ENCODE data around the gene TOLLIP.
"Not testable (repeated sequence)": the region's sequence is repeated elsewhere in the genome, so short reads cannot be mapped to it uniquely, and the experiment has no call there.

Gene TOLLIP

GRCh38 chr11:1258401-1259075 is 50.9 kb downstream of the TOLLIP start:
- H3K4me1 Mint-ChIP-seq (ENCODE audit: low read depth) = peaks cover 15% of the 10 kb centered on the region
- H3K4me3 Mint-ChIP-seq = no peak overlapping the region

GRCh38 chr11:1257916-1258315 is 51.5 kb downstream of the TOLLIP start:
- H3K36me3 Mint-ChIP-seq (ENCODE audit: low read depth) = no peaks in the 10 kb centered on the region
- H3K4me3 Mint-ChIP-seq = no peak overlapping the region
- H3K27me3 Mint-ChIP-seq = no peaks in the 10 kb centered on the region
- intact Hi-C loops (cut with micrococcal nuclease) = no loop called here
- peaks cover 12% of the 10 kb centered on the region for H3K4me1 Mint-ChIP-seq (ENCODE audit: low read depth)
- H3K27ac Mint-ChIP-seq = no peak overlapping the region
- H3K9me3 Mint-ChIP-seq = no peaks in the 10 kb centered on the region

More at GRCh38 chr11:1258401-1259075, 50.9 kb downstream of the TOLLIP start:
- Mint-ChIP-seq H3K36me3 (ENCODE audit: low read depth) (no peaks in the 10 kb centered on the region), H3K27me3 (no peaks in the 10 kb centered on the region), H3K9me3 (no peaks in the 10 kb centered on the region), H3K27ac (no peak overlapping the region)
- intact Hi-C loops (cut with micrococcal nuclease) = no loop called here

GRCh38 chr11:1257366-1257765 is 52.1 kb downstream of the TOLLIP start:
- Mint-ChIP-seq H3K27me3 (no peaks in the 10 kb centered on the region), H3K4me3 (no peak overlapping the region), H3K27ac (no peak overlapping the region), H3K9me3 (peaks cover 1% of the 10 kb centered on the region), H3K4me1 (ENCODE audit: low read depth) (peaks cover 6% of the 10 kb centered on the region), H3K36me3 (ENCODE audit: low read depth) (no peaks in the 10 kb centered on the region)
- intact Hi-C loops (cut with micrococcal nuclease) = no loop called here

- no peak overlapping the region for H3K27ac Mint-ChIP-seq
- peaks cover 10% of the 10 kb centered on the region for H3K9me3 Mint-ChIP-seq
- no peaks in the 10 kb centered on the region for H3K36me3 Mint-ChIP-seq (ENCODE audit: low read depth)
- H3K27me3 Mint-ChIP-seq = no peaks in the 10 kb centered on the region
- no peaks in the 10 kb centered on the region for H3K4me1 Mint-ChIP-seq (ENCODE audit: low read depth)
- no peak overlapping the region for H3K4me3 Mint-ChIP-seq
- intact Hi-C loops (cut with micrococcal nuclease) = no loop called here
Measured at GRCh38 chr11:1256257-1257045, 53.0 kb downstream of the TOLLIP start.

- Mint-ChIP-seq H3K9me3 (peaks cover 23% of the 10 kb centered on the region), H3K27me3 (no peaks in the 10 kb centered on the region), H3K36me3 (ENCODE audit: low read depth) (no peaks in the 10 kb centered on the region), H3K4me3 (no peak overlapping the region), H3K27ac (no peak overlapping the region), H3K4me1 (ENCODE audit: low read depth) (peaks cover 7% of the 10 kb centered on the region)
- intact Hi-C loops (cut with micrococcal nuclease) = no loop called here
Measured at GRCh38 chr11:1255151-1255550, 54.3 kb downstream of the TOLLIP start.

GRCh38 chr11:1254733-1255132 is 54.7 kb downstream of the TOLLIP start:
- Mint-ChIP-seq H3K27ac (no peak overlapping the region), H3K36me3 (ENCODE audit: low read depth) (no peaks in the 10 kb centered on the region), H3K4me1 (ENCODE audit: low read depth) (peaks cover 7% of the 10 kb centered on the region), H3K9me3 (peaks cover 27% of the 10 kb centered on the region), H3K27me3 (no peaks in the 10 kb centered on the region), H3K4me3 (no peak overlapping the region)
- intact Hi-C loops (cut with micrococcal nuclease) = no loop called here

- H3K4me1 Mint-ChIP-seq (ENCODE audit: low read depth) = peaks cover 7% of the 10 kb centered on the region
Measured at GRCh38 chr11:1254086-1254648, 55.3 kb downstream of the TOLLIP start.

GRCh38 chr11:1253103-1253485 is 56.3 kb downstream of the TOLLIP start:
- intact Hi-C loops (cut with micrococcal nuclease) = no loop called here
- H3K36me3 Mint-ChIP-seq (ENCODE audit: low read depth) = no peaks in the 10 kb centered on the region
- H3K4me3 Mint-ChIP-seq = no peak overlapping the region
- peaks cover 7% of the 10 kb centered on the region for H3K4me1 Mint-ChIP-seq (ENCODE audit: low read depth)
- peaks cover 38% of the 10 kb centered on the region for H3K9me3 Mint-ChIP-seq
- H3K27me3 Mint-ChIP-seq = no peaks in the 10 kb centered on the region
- no peak overlapping the region for H3K27ac Mint-ChIP-seq

More at GRCh38 chr11:1254086-1254648, 55.3 kb downstream of the TOLLIP start:
- Mint-ChIP-seq H3K27me3 (no peaks in the 10 kb centered on the region), H3K36me3 (ENCODE audit: low read depth) (no peaks in the 10 kb centered on the region), H3K4me3 (no peak overlapping the region), H3K9me3 (peaks cover 32% of the 10 kb centered on the region), H3K27ac (no peak overlapping the region)
- intact Hi-C loops (cut with micrococcal nuclease) = no loop called here

- Mint-ChIP-seq H3K4me1 (ENCODE audit: low read depth) (peaks cover 7% of the 10 kb centered on the region), H3K4me3 (no peak overlapping the region), H3K27me3 (no peaks in the 10 kb centered on the region), H3K9me3 (peaks cover 40% of the 10 kb centered on the region), H3K27ac (no peak overlapping the region), H3K36me3 (ENCODE audit: low read depth) (no peaks in the 10 kb centered on the region)
- intact Hi-C loops (cut with micrococcal nuclease) = no loop called here
Measured at GRCh38 chr11:1252371-1253102, 56.9 kb downstream of the TOLLIP start.

- H3K9me3 Mint-ChIP-seq = peaks cover 51% of the 10 kb centered on the region
- intact Hi-C loops (cut with micrococcal nuclease) = no loop called here
- no peak overlapping the region for H3K4me3 Mint-ChIP-seq
- peaks cover 7% of the 10 kb centered on the region for H3K4me1 Mint-ChIP-seq (ENCODE audit: low read depth)
- no peaks in the 10 kb centered on the region for H3K27me3 Mint-ChIP-seq
- H3K36me3 Mint-ChIP-seq (ENCODE audit: low read depth) = no peaks in the 10 kb centered on the region
- no peak overlapping the region for H3K27ac Mint-ChIP-seq
Measured at GRCh38 chr11:1251236-1251770, 58.1 kb downstream of the TOLLIP start.

GRCh38 chr11:1250411-1250810 is 59.0 kb downstream of the TOLLIP start:
- intact Hi-C loops (cut with micrococcal nuclease); H3K4me1 Mint-ChIP-seq (ENCODE audit: low read depth); H3K4me3 Mint-ChIP-seq; H3K27ac Mint-ChIP-seq; H3K27me3 Mint-ChIP-seq; H3K36me3 Mint-ChIP-seq (ENCODE audit: low read depth): not testable (repeated sequence)
- H3K9me3 Mint-ChIP-seq = peaks cover 60% of the 10 kb centered on the region

GRCh38 chr11:1248951-1249350 is 60.5 kb downstream of the TOLLIP start:
- H3K27me3 Mint-ChIP-seq; H3K36me3 Mint-ChIP-seq (ENCODE audit: low read depth); H3K4me1 Mint-ChIP-seq (ENCODE audit: low read depth); H3K27ac Mint-ChIP-seq; intact Hi-C loops (cut with micrococcal nuclease); H3K4me3 Mint-ChIP-seq: not testable (repeated sequence)
- peaks cover 60% of the 10 kb centered on the region for H3K9me3 Mint-ChIP-seq

GRCh38 chr11:1247026-1247425 is 62.4 kb downstream of the TOLLIP start:
- intact Hi-C loops (cut with micrococcal nuclease); H3K36me3 Mint-ChIP-seq (ENCODE audit: low read depth); H3K27me3 Mint-ChIP-seq; H3K27ac Mint-ChIP-seq; H3K4me1 Mint-ChIP-seq (ENCODE audit: low read depth); H3K4me3 Mint-ChIP-seq: not testable (repeated sequence)
- H3K9me3 Mint-ChIP-seq = peaks cover 67% of the 10 kb centered on the region

- H3K27ac Mint-ChIP-seq; H3K4me3 Mint-ChIP-seq; H3K36me3 Mint-ChIP-seq (ENCODE audit: low read depth); H3K4me1 Mint-ChIP-seq (ENCODE audit: low read depth); H3K27me3 Mint-ChIP-seq; intact Hi-C loops (cut with micrococcal nuclease): not testable (repeated sequence)
- peaks cover 67% of the 10 kb centered on the region for H3K9me3 Mint-ChIP-seq
Measured at GRCh38 chr11:1246301-1246700, 63.1 kb downstream of the TOLLIP start.
